Epithelial cell of alveolus of lung (primary cell): ENCODE measurements around the gene LAMTOR5. TPM values are rescaled to one million over a fixed set of nuclear protein-coding genes. Genes with fewer than 3 reads are reported as not detected.

ENCODE experiments used
- total RNA-seq: library from RNA; depleted of rRNA; stranded (reverse); fragments of >200 nt; gene quantifications from 2 replicates; pipeline ENCODE4 v1.2.1, GENCODE V29; 2015

The LAMTOR5 gene
- total RNA-seq: 111 and 158 TPM in 2 replicates

GRCh38 chr1:110407260-110408210 is at the start of gene LAMTOR5:
LAMTOR5 (minus strand) TSS chr1:110407694; CDS start chr1:110407620, 74 bp downstream.

DNA sequence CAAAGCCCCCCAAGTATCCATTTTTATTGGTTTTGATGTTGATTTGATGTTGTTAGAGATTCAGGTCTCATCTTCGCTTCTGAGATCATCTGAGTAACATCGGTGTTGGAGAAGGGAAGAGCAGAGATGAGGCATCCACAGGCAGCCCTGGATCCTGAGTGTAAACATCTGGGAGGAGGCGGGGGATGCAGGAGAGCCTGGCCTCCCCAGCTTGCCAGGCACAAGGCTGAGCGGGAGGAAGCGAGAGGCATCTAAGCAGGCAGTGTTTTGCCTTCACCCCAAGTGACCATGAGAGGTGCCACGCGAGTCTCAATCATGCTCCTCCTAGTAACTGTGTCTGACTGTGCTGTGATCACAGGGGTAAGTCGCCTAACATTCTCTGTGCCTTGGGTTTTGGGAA is 43.4 kb upstream of the LAMTOR5 start, which contains the start of gene PROK1:
Gene PROK1, plus strand, starts transcription at position 221 of the 400 bp plus-strand sequence. Its CDS starts 68 bp downstream, at position 289.

DNA sequence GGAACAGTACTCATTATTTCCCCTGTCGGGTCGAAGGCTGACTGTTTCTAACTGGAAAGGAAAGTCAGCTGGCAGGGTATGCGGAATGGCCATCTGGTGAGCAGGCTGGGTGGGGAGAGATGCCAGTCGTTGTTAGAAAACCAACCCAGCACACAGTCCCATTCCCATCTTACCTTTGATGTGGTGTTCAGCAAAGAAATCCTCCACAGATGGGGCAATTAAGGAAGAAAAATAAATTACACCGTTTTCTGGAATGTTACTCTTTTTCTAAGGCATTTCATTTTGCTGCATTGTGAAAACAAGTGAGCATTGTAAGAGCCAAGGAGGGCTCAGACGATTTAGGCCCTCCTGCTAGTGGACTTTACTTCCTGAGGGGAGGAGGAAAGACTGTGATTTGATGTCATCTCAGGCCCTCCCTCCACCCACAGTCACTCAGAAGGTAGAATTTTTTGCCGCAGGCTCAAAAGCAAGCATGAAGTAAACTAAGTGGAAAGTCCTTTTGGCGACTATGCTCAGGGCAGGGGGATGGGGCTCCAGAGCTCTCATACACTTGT is 16.7 kb downstream of the LAMTOR5 start, which contains the start of gene SLC16A4:
Gene SLC16A4, minus strand, starts transcription at position 335 of the 554 bp plus-strand sequence. CDS start 1,703 bp downstream, outside the sequence.

Other genes with a start within 250 kb of the LAMTOR5 start
- gene KCNC4, start 197.4 kb downstream of the LAMTOR5 start, total RNA-seq: 0.88 and 1.0 TPM in 2 replicates
- 20.3 and 31.5 TPM in 2 replicates for gene RBM15, start 68.3 kb downstream of the LAMTOR5 start, total RNA-seq
- 20.8 and 21.7 TPM in 2 replicates for gene SLC16A4, start 16.7 kb downstream of the LAMTOR5 start, total RNA-seq
- not detected in 2 replicates for gene PROK1, start 43.5 kb upstream of the LAMTOR5 start, total RNA-seq
- not detected in 2 replicates for gene KCNA10, start 111.5 kb upstream of the LAMTOR5 start, total RNA-seq
- gene KCNA2, start 198.7 kb upstream of the LAMTOR5 start, total RNA-seq: not detected in 2 replicates